CD14-positive monocyte (primary cell): Measurements from ENCODE around the gene CAVIN3. TPM values are rescaled to one million over a fixed set of nuclear protein-coding genes. Genes with fewer than 3 reads are reported as not detected.

ENCODE experiments used
- DNase-seq, 3 donors: peaks; one replicate each; pipeline ENCODE4 v3.0.0-alpha.2; 2011 to 2022
- H2AFZ ChIP-seq: 2 replicates; pipeline ENCODE4 v1.6.0; 2012; ENCODE audit warnings: mild to moderate bottlenecking, low read depth, low read length, inconsistent platforms; ENCODE audit not compliant: insufficient read depth, poor library complexity, severe bottlenecking
- H3K27ac ChIP-seq, 2 donors: 1 replicate in 1 of 2; 2 replicates in 1 of 2; pipeline ENCODE4 v1.5.1; 2012 to 2013; ENCODE audit warnings: low read length in 2 of 2, control low read depth in 1 of 2, inconsistent platforms in 1 of 2, low read depth in 1 of 2, mild to moderate bottlenecking in 1 of 2
- H3K27me3 ChIP-seq, 2 donors: one replicate each; pipeline versions ENCODE4 v1.6.0 to v1.6.1; 2011 to 2013; ENCODE audit warnings: low read length in 2 of 2; ENCODE audit not compliant: control insufficient read depth in 2 of 2, insufficient read depth in 2 of 2
- H3K36me3 ChIP-seq, 2 donors: replicated peaks in 1 of 2; 1 replicate in 1 of 2; 2 replicates in 1 of 2; pipeline versions ENCODE4 v1.5.1 to v1.6.1; 2012 to 2013; ENCODE audit warnings: low read length in 2 of 2, control low read depth in 1 of 2, inconsistent platforms in 1 of 2, mild to moderate bottlenecking in 1 of 2; ENCODE audit not compliant: insufficient read depth in 2 of 2, control insufficient read depth in 1 of 2
- H3K4me1 ChIP-seq, 2 donors: 1 replicate in 1 of 2; 2 replicates in 1 of 2; pipeline versions ENCODE4 v1.5.1 to v1.6.1; 2012 to 2013; ENCODE audit warnings: low read length in 2 of 2, control low read depth in 1 of 2, inconsistent platforms in 1 of 2, mild to moderate bottlenecking in 1 of 2, moderate library complexity in 1 of 2; ENCODE audit not compliant: insufficient read depth in 2 of 2, control insufficient read depth in 1 of 2
- H3K4me2 ChIP-seq: replicated peaks from 2 replicates; pipeline ENCODE3; 2012; ENCODE audit warnings: low read length, moderate library complexity, mild to moderate bottlenecking; ENCODE audit not compliant: poor library complexity, severe bottlenecking; ENCODE audit errors: extremely low read depth
- H3K4me3 ChIP-seq, 3 experiments: fragments of 200-600 bp in 1 of 3; sonication (generic) in 1 of 3; replicated peaks in 1 of 3; 1 replicate in 2 of 3; 2 replicates in 1 of 3; pipeline ENCODE4 v1.5.1; 2011 to 2013; ENCODE audit warnings: low read length in 3 of 3, mild to moderate bottlenecking in 3 of 3, control low read depth in 2 of 3, low read depth in 2 of 3, inconsistent platforms in 1 of 3, moderate library complexity in 1 of 3
- H3K79me2 ChIP-seq: 2 replicates; pipeline ENCODE4 v1.6.0; 2012; ENCODE audit warnings: mild to moderate bottlenecking, control low read depth, inconsistent platforms, low read length, moderate library complexity; ENCODE audit not compliant: insufficient read depth
- H3K9ac ChIP-seq: 2 replicates; pipeline ENCODE4 v1.6.0; 2017; ENCODE audit warnings: low read length, mild to moderate bottlenecking; ENCODE audit not compliant: insufficient read depth, poor library complexity, severe bottlenecking
- H3K9me3 ChIP-seq, 2 donors: replicated peaks in 1 of 2; 1 replicate in 1 of 2; 2 replicates in 1 of 2; pipeline versions ENCODE4 v1.5.1 to v1.6.1; 2012 to 2013; ENCODE audit warnings: low read length in 2 of 2, control low read depth in 1 of 2; ENCODE audit not compliant: control insufficient read depth in 1 of 2, insufficient read depth in 1 of 2
- H4K20me1 ChIP-seq: 2 replicates; pipeline ENCODE4 v1.6.0; 2012; ENCODE audit warnings: mild to moderate bottlenecking, low read length, control low read depth, moderate library complexity; ENCODE audit not compliant: insufficient read depth
- H3K27ac Mint-ChIP-seq, 7 donors: one replicate each; pipeline ENCODE4 v1.8.0; 2020; ENCODE audit warnings: mild to moderate bottlenecking in 7 of 7, mixed read lengths in 7 of 7, moderate library complexity in 6 of 7, inconsistent platforms in 2 of 7
- H3K27me3 Mint-ChIP-seq, 3 donors: one replicate each; pipeline ENCODE4 v1.8.0; 2021 to 2022; ENCODE audit warnings: low read depth in 3 of 3, mild to moderate bottlenecking in 3 of 3, mixed read lengths in 3 of 3, moderate library complexity in 3 of 3, inconsistent platforms in 1 of 3
- H3K36me3 Mint-ChIP-seq, 2 donors: one replicate each; pipeline ENCODE4 v1.8.0; 2020; ENCODE audit warnings: mixed read lengths in 2 of 2, inconsistent platforms in 1 of 2, mild to moderate bottlenecking in 1 of 2
- H3K4me1 Mint-ChIP-seq: one replicate; pipeline ENCODE4 v1.8.0; 2020; ENCODE audit warnings: mild to moderate bottlenecking, mixed read lengths
- H3K4me3 Mint-ChIP-seq, 2 donors: one replicate each; pipeline ENCODE4 v1.8.0; 2020; ENCODE audit warnings: mild to moderate bottlenecking in 2 of 2, mixed read lengths in 2 of 2, moderate library complexity in 1 of 2
- H3K9me3 Mint-ChIP-seq, 7 donors: one replicate each; pipeline ENCODE4 v1.8.0; 2020 to 2022; ENCODE audit warnings: mixed read lengths in 7 of 7, mild to moderate bottlenecking in 6 of 7, moderate library complexity in 6 of 7, inconsistent platforms in 2 of 7
- WGBS: methylation state at CpG from one replicate; pipeline ENCODE4 v1.1.5; 2013; ENCODE audit warnings: missing lambda C conversion rate; ENCODE audit not compliant: insufficient coverage; 5-methylcytosine and 5-hydroxymethylcytosine counted together
- intact Hi-C, 2 donors: fragments of 100-400 bp; cut with micrococcal nuclease; formaldehyde crosslinking; loops; one replicate each; pipeline versions ENCODE4 v1.15.0 to v1.15.1; 2023
- polyA plus RNA-seq, 3 donors: library from polyadenylated mRNA; depleted of rRNA in 1 of 3; unstranded in 2 of 3; stranded (reverse) in 1 of 3; fragments of 300-500 nt in 2 of 3; fragments of >200 nt in 1 of 3; fragmentation: Illumina TruSeq in 2 of 3; gene quantifications; 1 replicate in 2 of 3; 2 replicates in 1 of 3; pipeline ENCODE4 v1.2.3, GENCODE V29; 2012 to 2021
- TF ChIP-seq, protein P1 (sequence below): fragments of 200-600 bp; IDR thresholded peaks from one replicate; pipeline ENCODE4 v1.8.0; 2022; ENCODE audit warnings: antibody characterized with exemption, mild to moderate bottlenecking

Gene CAVIN3
- polyA plus RNA-seq, 3 donors: 3.1 to 13.6 (median 11.2) TPM

DNA sequence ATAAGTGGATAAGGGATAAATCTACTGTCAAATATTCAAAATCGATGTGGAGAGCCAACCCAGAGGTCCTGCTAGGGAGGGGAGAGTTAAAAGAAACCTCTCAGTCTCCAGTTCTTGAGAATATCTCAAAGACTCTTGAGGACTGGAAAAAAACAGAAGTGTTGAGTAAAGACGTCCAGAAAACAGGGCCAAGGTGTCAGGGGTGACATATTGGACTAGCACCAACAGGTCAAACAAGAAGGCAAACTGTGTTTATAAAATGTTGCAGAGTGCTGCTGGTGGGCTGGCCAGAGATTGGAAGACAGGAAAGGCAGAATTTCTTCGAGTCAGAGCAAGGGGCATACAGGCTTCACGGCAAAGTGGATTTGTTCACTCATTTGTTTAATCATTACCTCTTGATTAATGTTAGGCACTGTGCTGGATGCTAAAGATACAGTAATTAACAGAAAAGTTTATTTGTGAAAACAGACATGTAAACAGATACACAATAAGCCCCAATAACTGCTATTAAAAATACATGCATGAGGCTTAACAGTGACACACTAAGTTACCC is 36.3 kb upstream of the CAVIN3 start:
- no peak overlapping the region for H3K9ac ChIP-seq
- H3K27ac ChIP-seq: no peak overlapping the region
- H2AFZ ChIP-seq: no peak overlapping the region
- no peaks in the 10 kb centered on the region for H3K36me3 ChIP-seq
- DNase-seq: no peak
- Mint-ChIP-seq H3K4me3 (no peak overlapping the region), H3K27ac (no peak overlapping the region), H3K27me3 (peaks cover 2 to 5% (median 3%) of the 10 kb centered on the region in 3 donors), H3K36me3 (no peaks in the 10 kb centered on the region), H3K9me3 (no peaks in the 10 kb centered on the region), H3K4me1 (no peaks in the 10 kb centered on the region)
- H4K20me1 ChIP-seq: no peaks in the 10 kb centered on the region
- H3K4me1 ChIP-seq: no peaks in the 10 kb centered on the region
- intact Hi-C loops: no loop called here
- no peaks in the 10 kb centered on the region for H3K9me3 ChIP-seq
- H3K4me3 ChIP-seq: no peak overlapping the region
- no peaks in the 10 kb centered on the region for H3K79me2 ChIP-seq
- WGBS: 79% methylated on average over 3 of the region's 4 CpGs
- TF ChIP-seq, protein P1, sequence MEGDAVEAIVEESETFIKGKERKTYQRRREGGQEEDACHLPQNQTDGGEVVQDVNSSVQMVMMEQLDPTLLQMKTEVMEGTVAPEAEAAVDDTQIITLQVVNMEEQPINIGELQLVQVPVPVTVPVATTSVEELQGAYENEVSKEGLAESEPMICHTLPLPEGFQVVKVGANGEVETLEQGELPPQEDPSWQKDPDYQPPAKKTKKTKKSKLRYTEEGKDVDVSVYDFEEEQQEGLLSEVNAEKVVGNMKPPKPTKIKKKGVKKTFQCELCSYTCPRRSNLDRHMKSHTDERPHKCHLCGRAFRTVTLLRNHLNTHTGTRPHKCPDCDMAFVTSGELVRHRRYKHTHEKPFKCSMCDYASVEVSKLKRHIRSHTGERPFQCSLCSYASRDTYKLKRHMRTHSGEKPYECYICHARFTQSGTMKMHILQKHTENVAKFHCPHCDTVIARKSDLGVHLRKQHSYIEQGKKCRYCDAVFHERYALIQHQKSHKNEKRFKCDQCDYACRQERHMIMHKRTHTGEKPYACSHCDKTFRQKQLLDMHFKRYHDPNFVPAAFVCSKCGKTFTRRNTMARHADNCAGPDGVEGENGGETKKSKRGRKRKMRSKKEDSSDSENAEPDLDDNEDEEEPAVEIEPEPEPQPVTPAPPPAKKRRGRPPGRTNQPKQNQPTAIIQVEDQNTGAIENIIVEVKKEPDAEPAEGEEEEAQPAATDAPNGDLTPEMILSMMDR: no peak
- no peak overlapping the region for H3K4me2 ChIP-seq
- no peaks in the 10 kb centered on the region for H3K27me3 ChIP-seq

DNA sequence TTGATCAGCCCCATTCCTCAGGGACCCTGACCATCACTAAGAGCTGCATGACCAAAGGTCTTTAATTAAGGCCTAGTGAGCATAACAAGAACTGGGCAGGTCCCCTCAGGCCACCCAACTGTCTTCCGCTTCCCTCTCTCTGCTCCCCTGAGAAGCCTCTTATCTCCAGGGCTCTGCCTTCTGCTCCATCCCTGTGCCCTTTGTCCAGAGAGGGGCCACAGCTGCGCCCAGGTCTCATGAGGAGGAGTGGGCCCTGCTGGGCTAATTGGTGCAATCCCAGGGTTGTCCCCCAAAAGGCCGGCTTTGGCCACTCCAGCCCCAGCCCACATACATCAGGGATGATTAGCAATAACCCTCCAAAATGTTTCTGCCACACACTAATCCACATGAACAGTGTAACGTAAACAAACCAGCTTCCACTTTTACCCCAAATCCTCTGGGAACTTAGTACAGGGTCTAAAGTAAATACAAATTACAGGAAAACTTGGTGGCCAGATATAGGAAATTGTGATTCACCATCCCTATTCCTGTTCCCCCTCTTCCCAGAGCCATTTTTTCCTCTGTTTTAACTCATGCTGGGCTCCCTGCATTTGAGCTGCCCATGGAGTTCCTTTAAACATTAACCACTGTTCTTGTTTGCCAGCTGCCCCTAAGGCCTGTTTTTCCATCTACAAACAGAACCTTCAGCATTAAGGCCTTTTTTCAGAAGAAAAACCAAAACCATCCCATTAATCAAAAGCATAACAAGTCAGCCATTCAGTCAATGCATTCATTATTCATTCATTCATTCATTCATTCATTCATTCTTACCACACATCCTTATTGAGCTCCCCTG is 34.6 kb upstream of the CAVIN3 start:
- no peak overlapping the region for H3K27ac ChIP-seq
- Mint-ChIP-seq H3K27me3 (peaks cover 2 to 9% (median 3%) of the 10 kb centered on the region in 3 donors), H3K36me3 (no peaks in the 10 kb centered on the region), H3K4me1 (no peaks in the 10 kb centered on the region), H3K9me3 (no peaks in the 10 kb centered on the region), H3K27ac (no peak overlapping the region), H3K4me3 (no peak overlapping the region)
- H3K4me1 ChIP-seq: no peaks in the 10 kb centered on the region
- H3K36me3 ChIP-seq: no peaks in the 10 kb centered on the region
- H3K4me3 ChIP-seq: no peak overlapping the region
- intact Hi-C loops: no loop called here
- H3K9me3 ChIP-seq: no peaks in the 10 kb centered on the region
- H2AFZ ChIP-seq: no peak overlapping the region
- H3K27me3 ChIP-seq: no peaks in the 10 kb centered on the region
- H3K9ac ChIP-seq: no peak overlapping the region
- no peak for DNase-seq
- H3K4me2 ChIP-seq: no peak overlapping the region
- H4K20me1 ChIP-seq: no peaks in the 10 kb centered on the region
- WGBS: 100% methylated on average over 2 of the region's 4 CpGs
- TF ChIP-seq, protein P1: no peak
- H3K79me2 ChIP-seq: no peaks in the 10 kb centered on the region
